HG03457 (cell line): ENCODE data around the gene HACD4.
"Not testable (repeated sequence)": the region's sequence is repeated elsewhere in the genome, so short reads cannot be mapped to it uniquely, and the experiment has no call there.

Experiments
- ATAC-seq: cut with Tn5 transposase; IDR thresholded peaks from one replicate; pipeline ENCODE4 v1.9.1; 2021; ENCODE audit warnings: moderate number of reproducible peaks; ENCODE audit not compliant: unreplicated experiment

The HACD4 gene

GRCh38 chr9:21016701-21017491 is 14.5 kb downstream of the HACD4 start:
- ATAC-seq, result no peak

GRCh38 chr9:21015995-21016394 is 15.4 kb downstream of the HACD4 start:
- no peak for ATAC-seq

GRCh38 chr9:21015129-21015815 is 16.2 kb downstream of the HACD4 start:
- ATAC-seq, result no peak

DNA sequence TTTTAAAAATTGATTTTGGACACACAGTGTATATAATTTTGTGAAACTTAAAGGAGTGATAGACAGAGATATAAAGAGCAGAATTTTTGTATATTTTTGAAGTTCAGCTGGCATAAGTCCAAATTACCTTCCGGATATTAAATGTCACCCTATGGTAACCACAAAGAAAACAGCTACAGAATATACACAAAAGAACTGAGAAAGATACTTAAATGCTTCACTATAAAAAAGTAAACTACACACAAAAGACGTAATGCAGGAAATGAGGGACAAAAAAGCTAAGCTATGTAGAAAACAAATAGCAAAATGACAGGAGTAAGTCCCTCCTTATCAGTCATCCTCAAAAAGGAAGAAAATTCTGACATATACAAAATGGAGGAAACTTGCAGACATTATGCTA is 29.4 kb downstream of the HACD4 start:
- no peak for ATAC-seq

GRCh38 chr9:21001581-21001980 is 29.9 kb downstream of the HACD4 start:
- no peak for ATAC-seq

DNA sequence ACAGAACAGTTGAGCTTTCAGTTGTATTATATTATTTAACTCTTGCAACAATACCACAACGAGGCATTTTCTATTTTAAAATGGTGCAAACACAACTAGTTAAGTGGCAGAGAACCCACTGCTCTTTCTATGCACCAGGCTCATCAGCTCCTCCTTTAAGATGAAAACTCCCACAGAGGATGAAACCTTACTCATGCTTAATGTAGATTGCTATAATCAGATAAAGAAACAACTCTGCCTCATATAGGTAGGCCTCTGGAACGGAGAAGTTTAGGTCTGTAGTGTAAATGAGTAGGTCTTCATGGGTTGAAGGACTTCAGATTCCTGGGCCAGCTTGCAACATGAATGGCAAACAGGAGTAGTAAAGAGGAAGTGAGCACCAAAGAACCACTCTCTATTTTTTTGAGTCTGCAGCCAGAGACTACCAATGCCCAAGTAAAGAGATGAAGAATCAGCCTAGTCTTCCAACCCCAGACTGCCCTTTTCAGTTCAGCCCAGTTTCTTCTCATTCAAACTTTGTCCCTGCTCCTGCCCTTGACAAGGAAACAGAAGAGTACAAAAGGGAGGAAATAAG is 33.9 kb downstream of the HACD4 start:
- peak; percentile 50 for ATAC-seq

- ATAC-seq, result peak; percentile 71
These were observed 34.6 kb downstream of the HACD4 start for GRCh38 chr9:20996809-20997208.

GRCh38 chr9:20995616-20996015 is 35.8 kb downstream of the HACD4 start:
- ATAC-seq, result no peak

GRCh38 chr9:20994486-20994885 is 37.0 kb downstream of the HACD4 start:
- ATAC-seq, result no peak

- no peak for ATAC-seq
These were observed 40.6 kb downstream of the HACD4 start for GRCh38 chr9:20990867-20991266.

GRCh38 chr9:20989923-20990341 is 41.5 kb downstream of the HACD4 start:
- ATAC-seq, result no peak

DNA sequence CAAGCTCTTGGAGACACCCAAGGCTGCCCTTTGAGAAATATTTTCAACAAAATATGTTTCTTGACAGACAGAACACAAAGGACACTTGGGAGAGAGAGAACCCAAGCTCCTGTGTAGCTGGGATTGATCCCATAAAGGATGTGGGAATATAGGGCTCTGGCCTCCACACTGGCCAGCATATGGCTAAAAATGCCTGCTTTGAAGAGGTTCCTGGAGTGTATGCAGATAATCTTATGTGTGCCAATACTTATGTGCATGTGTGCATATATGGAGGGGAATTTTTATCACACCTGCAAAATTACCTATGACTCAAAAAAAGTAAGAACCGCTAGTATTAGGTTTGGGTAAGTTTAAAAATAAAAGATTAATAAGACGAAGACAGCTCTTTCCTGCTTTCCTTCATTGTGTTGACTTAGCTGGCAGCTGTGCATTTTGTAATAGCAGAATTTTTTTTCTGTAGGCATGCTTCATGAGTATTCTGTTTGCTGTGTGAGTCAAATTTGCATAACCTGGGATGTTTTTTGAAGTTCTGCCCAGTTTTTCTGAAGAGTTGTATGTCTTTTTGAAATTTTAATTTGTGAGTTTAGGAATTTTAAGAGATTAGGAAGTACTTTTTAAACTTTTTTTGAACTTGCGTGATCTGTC is 42.6 kb downstream of the HACD4 start:
- ATAC-seq, result no peak

- ATAC-seq, result no peak
These were observed 43.4 kb downstream of the HACD4 start for GRCh38 chr9:20988061-20988460.

DNA sequence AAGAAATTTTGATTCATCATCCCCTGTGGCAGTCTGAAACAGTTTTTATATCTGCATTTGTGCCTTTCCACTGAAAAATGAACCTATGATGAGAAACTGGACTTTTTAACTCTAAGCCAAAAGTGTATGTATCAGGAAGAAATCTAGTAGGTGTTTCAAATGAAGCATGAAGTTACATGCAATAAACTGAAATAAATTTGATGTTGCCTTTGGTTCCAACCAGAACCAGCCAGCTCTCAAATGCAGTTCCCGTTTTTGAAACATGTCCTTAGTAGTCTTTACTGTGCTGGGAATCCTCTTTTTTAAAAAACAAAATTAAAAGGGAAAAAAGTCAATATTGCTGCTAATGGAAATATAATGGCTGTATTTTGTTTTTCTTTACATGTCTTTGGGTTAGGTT is 43.9 kb downstream of the HACD4 start:
- no peak for ATAC-seq

DNA sequence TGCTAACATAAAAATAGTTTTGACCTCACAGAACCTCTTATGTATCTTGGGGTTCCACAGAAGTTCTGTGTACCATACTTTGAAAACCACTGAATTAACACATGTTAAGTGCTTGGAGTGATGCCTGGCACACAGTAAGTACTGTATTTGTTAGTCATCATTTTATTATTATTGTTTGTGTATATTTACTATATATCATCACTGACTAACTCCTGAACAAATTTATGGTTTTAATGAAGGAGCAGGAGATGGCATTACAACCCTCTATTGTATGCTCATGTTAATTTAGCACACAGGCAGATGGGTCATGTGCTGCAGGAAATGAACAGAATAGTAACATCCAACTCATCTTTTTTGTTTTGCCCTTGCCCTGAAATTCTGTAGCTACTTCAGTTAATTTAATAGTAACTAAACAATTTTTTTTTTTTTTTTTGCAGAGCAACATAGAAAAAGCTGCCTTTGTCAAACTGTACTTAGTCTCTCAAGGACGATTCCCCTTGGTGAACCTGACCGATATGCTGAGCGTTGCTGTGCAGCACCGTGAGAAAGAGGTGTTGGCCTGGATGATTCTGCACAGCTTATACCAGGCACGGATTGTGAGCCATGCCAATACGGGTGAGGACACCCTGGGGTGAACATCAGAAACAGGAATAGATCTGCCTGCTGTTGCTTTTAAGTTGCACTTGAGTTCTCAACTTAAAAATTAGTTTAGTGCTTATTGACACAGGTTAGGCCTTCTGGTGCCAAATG is 45.4 kb downstream of the HACD4 start:
- no peak for ATAC-seq

DNA sequence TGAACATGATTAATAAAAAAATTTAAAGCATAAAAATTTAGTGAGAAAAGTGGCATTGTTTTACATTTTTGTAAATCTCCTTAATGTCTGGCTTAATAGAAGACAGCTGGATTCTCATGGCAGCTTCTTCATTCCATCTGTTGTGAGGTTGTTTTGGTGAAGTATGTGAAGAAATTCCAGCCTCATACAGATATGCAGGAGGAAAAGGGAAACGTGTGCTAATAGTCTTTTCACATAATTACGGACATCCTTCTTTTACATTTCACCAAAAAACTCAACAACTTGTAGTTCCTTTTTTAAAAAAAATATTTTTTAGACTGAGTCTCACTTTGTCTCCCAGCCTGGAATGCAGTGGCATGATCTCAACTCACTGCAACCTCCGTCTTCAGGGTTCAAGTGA is 46.9 kb downstream of the HACD4 start:
- ATAC-seq, result no peak

DNA sequence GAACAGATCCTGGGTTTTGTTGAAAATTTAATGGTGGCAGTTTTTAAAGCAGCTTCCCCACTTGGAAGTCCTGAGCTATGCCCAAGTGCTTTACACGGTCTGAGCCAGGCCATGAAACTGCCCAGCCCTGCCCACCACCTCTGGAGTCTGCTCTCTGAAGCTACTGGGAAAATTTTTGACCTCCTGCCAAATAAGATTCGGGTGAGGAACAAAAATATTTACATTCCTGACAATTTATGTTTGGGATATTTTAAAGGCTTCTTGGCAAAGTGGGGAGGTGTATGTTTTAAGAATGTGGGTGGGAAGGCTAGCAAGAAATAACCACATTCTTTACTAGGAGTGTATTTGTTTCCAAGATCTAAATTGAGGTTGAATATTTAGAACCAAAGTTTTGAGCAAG is 50.0 kb downstream of the HACD4 start:
- no peak for ATAC-seq

- ATAC-seq, result no peak
These were observed 50.5 kb downstream of the HACD4 start for GRCh38 chr9:20980832-20981455.

GRCh38 chr9:20978249-20978648 is 53.2 kb downstream of the HACD4 start:
- ATAC-seq, result no peak

GRCh38 chr9:20974191-20974938 is 57.1 kb downstream of the HACD4 start:
- ATAC-seq, result not testable (repeated sequence)
